Stimulated activated CD8-positive, alpha-beta memory T cell treated with anti-CD3 and anti-CD28 coated beads, Interleukin-2, amount 100 ng/mL, for 48 hours (primary cell): ENCODE measurements around the gene SECISBP2.
"Not testable (repeated sequence)": the region's sequence is repeated elsewhere in the genome, so short reads cannot be mapped to it uniquely, and the experiment has no call there.

Experiments
- DNase-seq, 2 donors: peaks; one replicate each; pipeline ENCODE4 v3.0.0-alpha.2; 2020; ENCODE audit warnings: low read depth in 2 of 2

SECISBP2 gene

GRCh38 chr9:89366711-89367110, 48.4 kb downstream of the SECISBP2 start:
- no peak for DNase-seq

- DNase-seq: no peak
These were observed 49.0 kb downstream of the SECISBP2 start for GRCh38 chr9:89367281-89367680.

GRCh38 chr9:89367726-89368437, 49.6 kb downstream of the SECISBP2 start:
- no peak for DNase-seq

- no peak for DNase-seq
These were observed 50.2 kb downstream of the SECISBP2 start for GRCh38 chr9:89368550-89368949.

- DNase-seq: no peak
These were observed 50.7 kb downstream of the SECISBP2 start for GRCh38 chr9:89368978-89369377.

- no peak for DNase-seq
These were observed 52.3 kb downstream of the SECISBP2 start for GRCh38 chr9:89370593-89370992.

GRCh38 chr9:89371791-89372190, 53.5 kb downstream of the SECISBP2 start:
- not testable (repeated sequence) for DNase-seq

- no peak for DNase-seq
These were observed 54.0 kb downstream of the SECISBP2 start for GRCh38 chr9:89372230-89372816.

- DNase-seq: no peak
These were observed 54.7 kb downstream of the SECISBP2 start for GRCh38 chr9:89372979-89373378.

GRCh38 chr9:89374176-89374575, 55.9 kb downstream of the SECISBP2 start:
- no peak for DNase-seq

- no peak for DNase-seq
These were observed 57.0 kb downstream of the SECISBP2 start for GRCh38 chr9:89375191-89375760.

- DNase-seq: no peak
These were observed 58.0 kb downstream of the SECISBP2 start for GRCh38 chr9:89376286-89376685.

- no peak for DNase-seq
These were observed 58.5 kb downstream of the SECISBP2 start for GRCh38 chr9:89376741-89377351.

- no peak for DNase-seq
These were observed 59.1 kb downstream of the SECISBP2 start for GRCh38 chr9:89377411-89377810.

- no peak for DNase-seq
These were observed 60.2 kb downstream of the SECISBP2 start for GRCh38 chr9:89378541-89378940.

GRCh38 chr9:89379031-89379430, 60.7 kb downstream of the SECISBP2 start:
- DNase-seq: no peak

- DNase-seq: no peak
These were observed 61.3 kb downstream of the SECISBP2 start for GRCh38 chr9:89379508-89380115.

- DNase-seq: no peak
These were observed 62.4 kb downstream of the SECISBP2 start for GRCh38 chr9:89380437-89381307.

GRCh38 chr9:89381308-89381609, 63.0 kb downstream of the SECISBP2 start:
- DNase-seq: no peak

- DNase-seq: peak in 1 of 2 donors; percentile 30
These were observed 64.0 kb downstream of the SECISBP2 start for GRCh38 chr9:89382026-89382986.
